ENCODE data around the gene ZFAND2B.

Gene ZFAND2B

GRCh38 chr2:219207884-219208740 is 1.5 kb downstream of the ZFAND2B start:
- Mint-ChIP-seq H3K4me1 (ENCODE audit: low read depth) (peaks cover 49% of the 10 kb centered on the region), H3K9me3 (ENCODE audit: low read depth) (no peaks in the 10 kb centered on the region), H3K27me3 (no peaks in the 10 kb centered on the region), H3K36me3 (peaks cover 4% of the 10 kb centered on the region), H3K4me3 (peak overlapping the region; percentile 94), H3K27ac (peak overlapping the region; percentile 88)

- H3K9me3 Mint-ChIP-seq (ENCODE audit: low read depth), result no peaks in the 10 kb centered on the region
- peak overlapping the region; percentile 61 for H3K4me3 Mint-ChIP-seq
- H3K36me3 Mint-ChIP-seq, result peaks cover 4% of the 10 kb centered on the region
- H3K4me1 Mint-ChIP-seq (ENCODE audit: low read depth), result peaks cover 49% of the 10 kb centered on the region
- peak overlapping the region; percentile 88 for H3K27ac Mint-ChIP-seq
- H3K27me3 Mint-ChIP-seq, result no peaks in the 10 kb centered on the region
Measured at GRCh38 chr2:219209236-219210195, 2.9 kb downstream of the ZFAND2B start.

GRCh38 chr2:219210196-219210885 is 3.8 kb downstream of the ZFAND2B start:
- peaks cover 4% of the 10 kb centered on the region for H3K36me3 Mint-ChIP-seq
- no peaks in the 10 kb centered on the region for H3K9me3 Mint-ChIP-seq (ENCODE audit: low read depth)
- peaks cover 47% of the 10 kb centered on the region for H3K4me1 Mint-ChIP-seq (ENCODE audit: low read depth)
- no peaks in the 10 kb centered on the region for H3K27me3 Mint-ChIP-seq
- H3K4me3 Mint-ChIP-seq, result no peak overlapping the region
- peak overlapping the region; percentile 83 for H3K27ac Mint-ChIP-seq

- Mint-ChIP-seq H3K36me3 (peaks cover 4% of the 10 kb centered on the region), H3K4me1 (ENCODE audit: low read depth) (peaks cover 46% of the 10 kb centered on the region), H3K9me3 (ENCODE audit: low read depth) (no peaks in the 10 kb centered on the region), H3K27ac (peak overlapping the region; percentile 81), H3K27me3 (no peaks in the 10 kb centered on the region), H3K4me3 (no peak overlapping the region)
Measured at GRCh38 chr2:219210886-219211362, 4.3 kb downstream of the ZFAND2B start.

- peaks cover 40% of the 10 kb centered on the region for H3K4me1 Mint-ChIP-seq (ENCODE audit: low read depth)
- no peaks in the 10 kb centered on the region for H3K9me3 Mint-ChIP-seq (ENCODE audit: low read depth)
- no peak overlapping the region for H3K4me3 Mint-ChIP-seq
- no peaks in the 10 kb centered on the region for H3K27me3 Mint-ChIP-seq
- peaks cover 4% of the 10 kb centered on the region for H3K36me3 Mint-ChIP-seq
- no peak overlapping the region for H3K27ac Mint-ChIP-seq
Measured at GRCh38 chr2:219213026-219213415, 6.4 kb downstream of the ZFAND2B start.

GRCh38 chr2:219213486-219214071 is 7.0 kb downstream of the ZFAND2B start:
- Mint-ChIP-seq H3K27ac (no peak overlapping the region), H3K27me3 (no peaks in the 10 kb centered on the region), H3K9me3 (ENCODE audit: low read depth) (no peaks in the 10 kb centered on the region), H3K4me3 (no peak overlapping the region), H3K36me3 (peaks cover 4% of the 10 kb centered on the region), H3K4me1 (ENCODE audit: low read depth) (peaks cover 36% of the 10 kb centered on the region)

- H3K27ac Mint-ChIP-seq, result no peak overlapping the region
- no peaks in the 10 kb centered on the region for H3K27me3 Mint-ChIP-seq
- peaks cover 4% of the 10 kb centered on the region for H3K36me3 Mint-ChIP-seq
- no peaks in the 10 kb centered on the region for H3K9me3 Mint-ChIP-seq (ENCODE audit: low read depth)
- no peak overlapping the region for H3K4me3 Mint-ChIP-seq
- H3K4me1 Mint-ChIP-seq (ENCODE audit: low read depth), result peaks cover 34% of the 10 kb centered on the region
Measured at GRCh38 chr2:219214141-219214540, 7.6 kb downstream of the ZFAND2B start.

- Mint-ChIP-seq H3K4me1 (ENCODE audit: low read depth) (peaks cover 34% of the 10 kb centered on the region), H3K27ac (no peak overlapping the region), H3K9me3 (ENCODE audit: low read depth) (no peaks in the 10 kb centered on the region), H3K36me3 (peaks cover 2% of the 10 kb centered on the region), H3K4me3 (no peak overlapping the region), H3K27me3 (no peaks in the 10 kb centered on the region)
Measured at GRCh38 chr2:219214786-219215185, 8.2 kb downstream of the ZFAND2B start.

- Mint-ChIP-seq H3K4me3 (no peak overlapping the region), H3K36me3 (peaks cover 2% of the 10 kb centered on the region), H3K27me3 (no peaks in the 10 kb centered on the region), H3K4me1 (ENCODE audit: low read depth) (peaks cover 25% of the 10 kb centered on the region), H3K27ac (no peak overlapping the region), H3K9me3 (ENCODE audit: low read depth) (no peaks in the 10 kb centered on the region)
Measured at GRCh38 chr2:219215871-219216534, 9.4 kb downstream of the ZFAND2B start.

GRCh38 chr2:219216535-219216915 is 9.9 kb downstream of the ZFAND2B start:
- peak overlapping the region; percentile 72 for H3K4me3 Mint-ChIP-seq
- H3K4me1 Mint-ChIP-seq (ENCODE audit: low read depth), result peaks cover 20% of the 10 kb centered on the region
- no peak overlapping the region for H3K27ac Mint-ChIP-seq
- H3K36me3 Mint-ChIP-seq, result peaks cover 5% of the 10 kb centered on the region
- H3K27me3 Mint-ChIP-seq, result no peaks in the 10 kb centered on the region
- no peaks in the 10 kb centered on the region for H3K9me3 Mint-ChIP-seq (ENCODE audit: low read depth)

- Mint-ChIP-seq H3K9me3 (ENCODE audit: low read depth) (no peaks in the 10 kb centered on the region), H3K4me3 (peak overlapping the region; percentile 88), H3K4me1 (ENCODE audit: low read depth) (peaks cover 20% of the 10 kb centered on the region), H3K27me3 (no peaks in the 10 kb centered on the region), H3K27ac (peak overlapping the region; percentile 81), H3K36me3 (peaks cover 7% of the 10 kb centered on the region)
Measured at GRCh38 chr2:219218217-219218731, 11.7 kb downstream of the ZFAND2B start.

GRCh38 chr2:219218732-219219701 is 12.4 kb downstream of the ZFAND2B start, which contains the start of gene ABCB6:
ABCB6 (minus strand) TSS chr2:219218958; CDS start chr2:219218673, 285 bp downstream.
- peaks cover 7% of the 10 kb centered on the region for H3K36me3 Mint-ChIP-seq
- peaks cover 20% of the 10 kb centered on the region for H3K4me1 Mint-ChIP-seq (ENCODE audit: low read depth)
- H3K9me3 Mint-ChIP-seq (ENCODE audit: low read depth), result no peaks in the 10 kb centered on the region
- peak within 1 kb of the TSS; percentile 88 for H3K4me3 Mint-ChIP-seq
- no peaks in the 10 kb centered on the region for H3K27me3 Mint-ChIP-seq
- peak within 1 kb of the TSS; percentile 81 for H3K27ac Mint-ChIP-seq

Data from activated naive CD8-positive, alpha-beta T cell (primary cell).